Measurements from ENCODE around the gene INSM2. TPM values are rescaled to one million over a fixed set of nuclear protein-coding genes. Genes with fewer than 3 reads are reported as not detected.

INSM2 gene
- total and polyA plus RNA-seq, 4 donors, result under 0.01 TPM; not detected in 3

GRCh38 chr14:35506927-35507326 lies 27.0 kb upstream of the INSM2 start (continued):
- TF ChIP-seq REST (IDR thresholded peaks at IDR 0.05), result no peak
- TF ChIP-seq ZBTB33 (IDR thresholded peaks at IDR 0.05), result no peak
- no peak for TF ChIP-seq NR2F2 (IDR thresholded peaks at IDR 0.05)
- no peak for TF ChIP-seq HNF4A (conservative IDR thresholded peaks at IDR 0.05)
- no peak for TF ChIP-seq SP1 (IDR thresholded peaks at IDR 0.05)
- no peak for TF ChIP-seq YY1 (IDR thresholded peaks at IDR 0.05)

- Histone ChIP-seq H3K4me3 (ENCODE audit: low read depth in 1 of 3, low read length in 3 of 3) (no peak overlapping the region), H3K36me3 (ENCODE audit: control insufficient read depth in 4 of 4, insufficient read depth in 3 of 4, low read depth in 1 of 4, low read length in 3 of 4) (no peaks in the 10 kb centered on the region), H3K9me3 (ENCODE audit: control insufficient read depth in 4 of 4, low read length in 3 of 4) (no peaks in the 10 kb centered on the region), H3K27me3 (ENCODE audit: control insufficient read depth in 4 of 4, insufficient read depth in 4 of 4, low read length in 3 of 4) (no peaks in the 10 kb centered on the region), H3K9ac (ENCODE audit: low read depth in 1 of 2, low read length in 2 of 2) (no peak overlapping the region), H3K27ac (ENCODE audit: low read depth in 1 of 2, low read length in 2 of 2) (no peak overlapping the region), H3K4me1 (ENCODE audit: control insufficient read depth in 4 of 4, insufficient read depth in 4 of 4, low read length in 3 of 4) (no peaks in the 10 kb centered on the region)
- no peak for DNase-seq (ENCODE audit: low spot score)
- 86% methylated on average over 2 of the region's 2 CpGs for WGBS
- no peak for TF ChIP-seq RAD21 (IDR thresholded peaks at IDR 0.05)
- no peak for TF ChIP-seq SP1 (IDR thresholded peaks at IDR 0.05)
- TF ChIP-seq HNF4A (conservative IDR thresholded peaks at IDR 0.05), result no peak
- TF ChIP-seq FOXA1 (IDR thresholded peaks at IDR 0.05), result no peak
- no peak for TF ChIP-seq MAX (IDR thresholded peaks at IDR 0.05)
- TF ChIP-seq JUND (IDR thresholded peaks at IDR 0.05), result no peak
- TF ChIP-seq GABPA (IDR thresholded peaks at IDR 0.05 in 1 of 2, conservative IDR thresholded peaks at IDR 0.05 in 1 of 2), result no peak
- TF ChIP-seq TAF1 (conservative IDR thresholded peaks at IDR 0.05), result no peak
These were observed 24.1 kb upstream of the INSM2 start for GRCh38 chr14:35509846-35510245.

- H3K9ac ChIP-seq (ENCODE audit: low read depth in 1 of 2, low read length in 2 of 2), result no peak overlapping the region
- H3K4me1 ChIP-seq (ENCODE audit: control insufficient read depth in 4 of 4, insufficient read depth in 4 of 4, low read length in 3 of 4), result no peaks in the 10 kb centered on the region
- H3K9me3 ChIP-seq (ENCODE audit: control insufficient read depth in 4 of 4, low read length in 3 of 4), result no peaks in the 10 kb centered on the region
- H3K4me3 ChIP-seq (ENCODE audit: low read depth in 1 of 3, low read length in 3 of 3), result no peak overlapping the region
- H3K27me3 ChIP-seq (ENCODE audit: control insufficient read depth in 4 of 4, insufficient read depth in 4 of 4, low read length in 3 of 4), result no peaks in the 10 kb centered on the region
- H3K36me3 ChIP-seq (ENCODE audit: control insufficient read depth in 4 of 4, insufficient read depth in 3 of 4, low read depth in 1 of 4, low read length in 3 of 4), result no peaks in the 10 kb centered on the region
- 84% methylated on average over 4 of the region's 4 CpGs for WGBS
- DNase-seq (ENCODE audit: low spot score), result no peak
- no peak for TF ChIP-seq RAD21 (IDR thresholded peaks at IDR 0.05)
- TF ChIP-seq CTCF (IDR thresholded peaks at IDR 0.05; ENCODE audit: low read depth, low read length, missing input control), result no peak
- TF ChIP-seq SP1 (IDR thresholded peaks at IDR 0.05), result no peak
- no peak for TF ChIP-seq JUND (IDR thresholded peaks at IDR 0.05)
- no peak for TF ChIP-seq ZBTB33 (IDR thresholded peaks at IDR 0.05)
- no peak for TF ChIP-seq RXRA (IDR thresholded peaks at IDR 0.05)
- no peak for TF ChIP-seq TAF1 (conservative IDR thresholded peaks at IDR 0.05)
- no peak for TF ChIP-seq NR2F2 (IDR thresholded peaks at IDR 0.05)
- TF ChIP-seq GABPA (IDR thresholded peaks at IDR 0.05 in 1 of 2, conservative IDR thresholded peaks at IDR 0.05 in 1 of 2), result no peak
- no peak for TF ChIP-seq YY1 (IDR thresholded peaks at IDR 0.05)
- TF ChIP-seq MAX (IDR thresholded peaks at IDR 0.05), result no peak
- H3K27ac ChIP-seq (ENCODE audit: low read depth in 1 of 2, low read length in 2 of 2), result no peak overlapping the region
These were observed 21.2 kb upstream of the INSM2 start for GRCh38 chr14:35512765-35513164.
